ENCODE measurements around the gene MRTO4.
"Not testable (repeated sequence)": the region's sequence is repeated elsewhere in the genome, so short reads cannot be mapped to it uniquely, and the experiment has no call there.

DNA sequence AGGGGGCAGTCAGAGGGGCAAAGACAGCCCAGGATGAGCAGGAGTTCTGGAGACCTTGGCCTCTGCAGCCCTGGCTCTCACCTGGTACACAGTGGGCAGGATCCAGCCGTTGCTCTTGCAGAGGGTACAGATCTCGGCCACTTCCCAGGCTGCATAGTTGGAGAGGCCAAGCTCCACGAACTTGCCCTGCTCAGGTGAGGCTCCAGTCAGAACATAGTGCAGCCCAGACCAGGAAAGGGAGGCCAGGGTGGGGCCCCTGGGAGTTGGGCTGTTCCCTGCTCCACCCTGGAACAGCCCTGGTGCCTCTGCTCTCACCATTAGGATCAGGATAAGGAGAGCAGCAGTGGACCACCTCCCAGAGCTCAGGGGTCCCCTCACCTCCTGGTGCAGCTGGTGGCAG, 34.2 kb downstream of the MRTO4 start:
- TF ChIP-seq, protein P1, sequence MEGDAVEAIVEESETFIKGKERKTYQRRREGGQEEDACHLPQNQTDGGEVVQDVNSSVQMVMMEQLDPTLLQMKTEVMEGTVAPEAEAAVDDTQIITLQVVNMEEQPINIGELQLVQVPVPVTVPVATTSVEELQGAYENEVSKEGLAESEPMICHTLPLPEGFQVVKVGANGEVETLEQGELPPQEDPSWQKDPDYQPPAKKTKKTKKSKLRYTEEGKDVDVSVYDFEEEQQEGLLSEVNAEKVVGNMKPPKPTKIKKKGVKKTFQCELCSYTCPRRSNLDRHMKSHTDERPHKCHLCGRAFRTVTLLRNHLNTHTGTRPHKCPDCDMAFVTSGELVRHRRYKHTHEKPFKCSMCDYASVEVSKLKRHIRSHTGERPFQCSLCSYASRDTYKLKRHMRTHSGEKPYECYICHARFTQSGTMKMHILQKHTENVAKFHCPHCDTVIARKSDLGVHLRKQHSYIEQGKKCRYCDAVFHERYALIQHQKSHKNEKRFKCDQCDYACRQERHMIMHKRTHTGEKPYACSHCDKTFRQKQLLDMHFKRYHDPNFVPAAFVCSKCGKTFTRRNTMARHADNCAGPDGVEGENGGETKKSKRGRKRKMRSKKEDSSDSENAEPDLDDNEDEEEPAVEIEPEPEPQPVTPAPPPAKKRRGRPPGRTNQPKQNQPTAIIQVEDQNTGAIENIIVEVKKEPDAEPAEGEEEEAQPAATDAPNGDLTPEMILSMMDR (conservative IDR thresholded peaks at IDR 0.05; ENCODE audit: low read depth, low read length): not testable (repeated sequence)
- TF ChIP-seq EZH2 (IDR thresholded peaks at IDR 0.05; ENCODE audit: borderline replicate concordance, low read depth, low read length, poor library complexity, severe bottlenecking): not testable (repeated sequence)
